ENCODE data around the gene KLK7. TPM values are rescaled to one million over a fixed set of nuclear protein-coding genes. Genes with fewer than 3 reads are reported as not detected.
"Not testable (repeated sequence)": the region's sequence is repeated elsewhere in the genome, so short reads cannot be mapped to it uniquely, and the experiment has no call there.

KLK7 gene
- total RNA-seq, 1 donor from 2014 or later: not detected

DNA sequence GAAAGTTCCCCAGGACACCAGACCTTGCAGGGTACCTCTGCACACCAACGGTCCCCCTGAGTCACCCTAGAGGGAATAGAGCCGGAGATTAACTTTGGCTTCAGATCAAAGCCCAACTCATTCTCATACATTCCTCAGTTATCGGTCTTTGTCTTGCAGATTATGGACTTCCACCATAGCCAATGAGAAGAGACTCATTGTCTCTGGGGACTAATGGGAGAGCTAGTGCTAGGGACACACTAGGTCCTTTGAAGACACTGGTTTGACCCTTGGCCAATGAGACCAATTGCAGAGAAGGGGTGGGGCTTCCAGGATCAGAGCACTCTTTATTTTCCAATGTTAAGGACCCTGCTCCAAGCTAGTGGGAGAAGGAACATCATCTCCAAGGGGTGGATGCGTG, 6.1 kb downstream of the KLK7 start:
- H3K4me3 ChIP-seq: no peak overlapping the region
- intact Hi-C loops (cut with DNase I): no loop called here
- H3K36me3 ChIP-seq: no peaks in the 10 kb centered on the region
- ATAC-seq (no peak), DNase-seq (no peak)
- no peak overlapping the region for H3K27ac ChIP-seq
- TF ChIP-seq, protein P1, sequence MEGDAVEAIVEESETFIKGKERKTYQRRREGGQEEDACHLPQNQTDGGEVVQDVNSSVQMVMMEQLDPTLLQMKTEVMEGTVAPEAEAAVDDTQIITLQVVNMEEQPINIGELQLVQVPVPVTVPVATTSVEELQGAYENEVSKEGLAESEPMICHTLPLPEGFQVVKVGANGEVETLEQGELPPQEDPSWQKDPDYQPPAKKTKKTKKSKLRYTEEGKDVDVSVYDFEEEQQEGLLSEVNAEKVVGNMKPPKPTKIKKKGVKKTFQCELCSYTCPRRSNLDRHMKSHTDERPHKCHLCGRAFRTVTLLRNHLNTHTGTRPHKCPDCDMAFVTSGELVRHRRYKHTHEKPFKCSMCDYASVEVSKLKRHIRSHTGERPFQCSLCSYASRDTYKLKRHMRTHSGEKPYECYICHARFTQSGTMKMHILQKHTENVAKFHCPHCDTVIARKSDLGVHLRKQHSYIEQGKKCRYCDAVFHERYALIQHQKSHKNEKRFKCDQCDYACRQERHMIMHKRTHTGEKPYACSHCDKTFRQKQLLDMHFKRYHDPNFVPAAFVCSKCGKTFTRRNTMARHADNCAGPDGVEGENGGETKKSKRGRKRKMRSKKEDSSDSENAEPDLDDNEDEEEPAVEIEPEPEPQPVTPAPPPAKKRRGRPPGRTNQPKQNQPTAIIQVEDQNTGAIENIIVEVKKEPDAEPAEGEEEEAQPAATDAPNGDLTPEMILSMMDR (IDR thresholded peaks at IDR 0.05): no peak
- H3K4me1 ChIP-seq: no peaks in the 10 kb centered on the region
- peaks cover 17% of the 10 kb centered on the region for H3K27me3 ChIP-seq (ENCODE audit: low read depth)
- H3K9me3 ChIP-seq: no peaks in the 10 kb centered on the region

DNA sequence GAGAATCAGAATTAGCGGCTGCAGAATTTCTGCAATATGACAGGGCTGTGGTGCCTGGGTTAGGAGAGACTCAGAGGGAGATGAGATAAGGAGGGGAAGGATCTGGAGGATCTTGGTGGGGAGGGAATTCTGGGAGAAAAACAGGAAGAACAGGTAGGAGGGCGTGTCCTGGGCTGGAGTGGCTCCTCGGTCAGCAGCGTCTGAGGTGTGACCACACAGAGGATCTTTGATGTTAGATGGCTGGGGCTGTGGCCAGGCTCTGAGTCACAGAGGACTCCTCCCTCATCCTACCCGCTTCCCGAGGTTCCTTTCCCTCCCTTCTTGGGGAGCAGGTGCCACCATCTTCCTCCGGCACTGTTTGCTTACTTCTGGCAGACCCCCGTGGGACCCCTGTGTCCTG, 8.0 kb downstream of the KLK7 start:
- H3K27me3 ChIP-seq (ENCODE audit: low read depth): peaks cover 21% of the 10 kb centered on the region
- no peaks in the 10 kb centered on the region for H3K9me3 ChIP-seq
- no peaks in the 10 kb centered on the region for H3K4me1 ChIP-seq
- H3K36me3 ChIP-seq: no peaks in the 10 kb centered on the region
- ATAC-seq (peak; percentile 55 to 65), DNase-seq (no peak)
- H3K4me3 ChIP-seq: no peak overlapping the region
- no peak overlapping the region for H3K27ac ChIP-seq
- TF ChIP-seq, protein P1 (IDR thresholded peaks at IDR 0.05): no peak
- intact Hi-C loops (cut with DNase I): no loop called here

DNA sequence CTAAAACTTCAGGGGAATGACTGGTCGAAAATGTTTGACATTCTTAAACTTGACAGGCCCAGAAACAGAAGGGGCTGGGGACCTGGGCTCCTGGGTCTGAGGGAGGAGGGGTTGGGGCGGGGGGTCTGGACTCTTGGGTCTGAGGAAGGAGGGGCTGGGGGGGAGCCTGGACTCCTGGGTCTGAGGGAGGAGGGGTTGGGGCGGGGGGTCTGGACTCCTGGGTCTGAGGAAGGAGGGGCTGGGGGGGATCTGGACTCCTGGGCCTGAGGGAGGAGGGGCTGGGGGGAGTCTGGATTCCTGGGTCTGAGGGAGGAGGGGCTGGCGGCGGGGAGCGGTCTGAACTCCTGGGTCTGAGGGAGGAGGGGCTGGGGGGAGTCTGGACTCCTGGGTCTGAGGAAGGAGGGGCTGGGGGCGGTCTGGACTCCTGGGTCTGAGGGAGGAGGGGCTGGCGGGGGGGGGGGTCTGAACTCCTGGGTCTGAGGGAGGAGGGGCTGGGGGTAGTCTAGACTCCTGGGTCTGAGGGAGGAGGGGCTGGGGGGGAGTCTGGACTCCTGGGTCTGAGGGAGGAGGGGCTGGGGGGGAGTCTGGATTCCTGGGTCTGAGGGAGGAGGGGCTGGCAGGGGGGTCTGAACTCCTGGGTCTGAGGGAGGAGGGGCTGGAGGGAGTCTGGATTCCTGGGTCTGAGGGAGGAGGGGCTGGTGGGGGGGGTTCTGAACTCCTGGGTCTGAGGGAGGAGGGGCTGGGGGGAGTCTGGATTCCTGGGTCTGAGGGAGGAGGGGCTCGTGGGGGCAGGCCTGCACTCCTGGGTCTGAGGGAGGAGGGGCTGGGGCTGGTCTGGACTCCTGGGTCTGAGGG, 8.8 kb downstream of the KLK7 start:
- DNase-seq (no peak), ATAC-seq (no peak)
- Histone ChIP-seq H3K27ac (no peak overlapping the region), H3K9me3 (no peaks in the 10 kb centered on the region), H3K4me3 (no peak overlapping the region), H3K27me3 (ENCODE audit: low read depth) (peaks cover 21% of the 10 kb centered on the region), H3K36me3 (no peaks in the 10 kb centered on the region), H3K4me1 (no peaks in the 10 kb centered on the region)
- TF ChIP-seq, protein P1 (IDR thresholded peaks at IDR 0.05): no peak
- intact Hi-C loops (cut with DNase I): no loop called here

DNA sequence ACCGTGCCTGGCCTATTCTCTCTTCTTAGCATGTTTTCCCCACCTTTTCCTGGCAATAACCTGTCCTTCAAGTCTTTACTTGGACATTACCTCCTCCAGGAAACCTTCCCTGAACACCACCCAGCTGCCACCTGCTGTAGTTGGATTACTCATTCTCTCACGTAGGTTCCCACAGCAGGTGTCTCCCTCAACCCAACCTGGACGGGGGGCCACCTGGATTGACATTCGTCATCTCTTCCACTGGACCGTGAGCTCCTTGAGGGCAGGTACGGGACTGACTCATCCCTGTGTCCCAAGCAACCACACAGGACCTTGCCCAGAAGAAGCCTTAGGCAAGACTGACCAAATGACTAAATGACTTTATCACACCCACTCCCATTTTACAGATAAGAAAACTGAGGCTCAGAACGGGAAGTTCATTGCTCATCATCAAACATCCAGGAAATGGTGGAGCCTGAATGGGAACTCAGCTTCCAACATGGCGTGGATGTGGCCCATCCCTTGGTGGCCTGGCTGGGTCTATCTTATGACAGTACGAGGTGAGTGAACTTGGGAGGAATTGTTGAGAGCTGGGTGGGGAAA, 10.8 kb downstream of the KLK7 start:
- Histone ChIP-seq H3K27me3 (ENCODE audit: low read depth) (peaks cover 14% of the 10 kb centered on the region), H3K27ac (no peak overlapping the region), H3K36me3 (no peaks in the 10 kb centered on the region), H3K4me3 (no peak overlapping the region), H3K9me3 (no peaks in the 10 kb centered on the region), H3K4me1 (no peaks in the 10 kb centered on the region)
- intact Hi-C loops (cut with DNase I): no loop called here
- TF ChIP-seq, protein P1 (IDR thresholded peaks at IDR 0.05): no peak
- no peak for DNase-seq
- no peak for ATAC-seq

DNA sequence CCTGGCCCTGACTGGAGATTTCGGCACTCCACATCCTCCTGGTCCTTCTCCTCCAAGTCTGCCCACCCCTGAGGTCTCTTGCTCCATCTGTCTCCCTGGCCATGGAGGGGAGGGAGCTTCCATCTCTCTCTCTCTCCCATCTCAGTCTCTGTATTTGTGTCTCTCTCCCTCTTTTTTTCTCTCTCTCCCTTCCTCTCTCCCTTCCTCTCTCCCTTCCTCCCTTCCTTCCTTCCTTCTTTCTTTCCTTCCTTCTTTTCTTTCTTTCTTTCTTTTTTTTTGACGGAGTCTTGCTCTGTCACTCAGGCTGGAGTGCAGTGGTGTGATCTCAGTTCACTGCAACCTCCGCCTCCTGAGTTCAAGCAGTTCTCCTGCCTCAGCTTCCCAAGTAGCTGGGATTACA, 13.9 kb downstream of the KLK7 start:
- intact Hi-C loops (cut with DNase I): not testable (repeated sequence)

DNA sequence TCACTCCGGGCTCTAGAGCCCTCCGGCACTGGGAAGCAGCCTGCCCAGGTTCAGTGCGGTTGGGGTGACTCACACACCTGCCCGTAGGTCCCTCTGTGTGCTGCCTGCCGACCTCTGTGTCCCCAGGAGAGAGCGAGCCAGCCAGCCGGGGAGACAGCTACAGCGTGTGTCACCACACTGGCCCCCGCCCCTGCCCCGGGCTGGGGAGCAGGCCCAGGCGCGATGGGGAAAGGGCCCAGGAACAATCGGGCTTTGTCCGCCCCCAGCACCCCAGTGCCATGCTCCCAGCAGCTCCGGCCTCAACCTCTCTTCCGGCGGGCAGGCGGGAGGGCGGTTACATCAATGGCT, 14.3 kb downstream of the KLK7 start, which contains the start of gene KLK6:
KLK6 (minus strand) TSS at position 179 of the 348 bp plus-strand sequence. CDS start 1,487 bp downstream, outside the sequence.
- ATAC-seq: peak in 1 of 2 donors; percentile 37
- no peak for DNase-seq
- H3K27ac ChIP-seq: no peak within 1 kb of the TSS
- intact Hi-C loops (cut with DNase I): no loop called here
- no peaks in the 10 kb centered on the region for H3K36me3 ChIP-seq
- no peaks in the 10 kb centered on the region for H3K4me1 ChIP-seq
- peaks cover 21% of the 10 kb centered on the region for H3K27me3 ChIP-seq (ENCODE audit: low read depth)
- no peak within 1 kb of the TSS for H3K4me3 ChIP-seq
- no peaks in the 10 kb centered on the region for H3K9me3 ChIP-seq
- TF ChIP-seq, protein P1 (IDR thresholded peaks at IDR 0.05): no peak

More for the DNA sequence above, 13.9 kb downstream of the KLK7 start:
- H3K4me1 ChIP-seq, H3K36me3 ChIP-seq, H3K9me3 ChIP-seq, H3K4me3 ChIP-seq, H3K27ac ChIP-seq, DNase-seq, ATAC-seq: not testable (repeated sequence)
- H3K27me3 ChIP-seq (ENCODE audit: low read depth): peaks cover 17% of the 10 kb centered on the region

Measured in lower lobe of right lung (tissue), 2 donors.